Neural cell (in vitro differentiated cells): ENCODE data around the gene NPHP4. TPM values are rescaled to one million over a fixed set of nuclear protein-coding genes. Genes with fewer than 3 reads are reported as not detected.

Experiments
- H2AFZ ChIP-seq: fragments of 200-600, 300-800 bp; sonication (generic), shearing (Covaris generic); 2 replicates; pipeline ENCODE4 v1.6.0; 2014; ENCODE audit warnings: low read depth, mild to moderate bottlenecking, antibody characterized with exemption, low read length, moderate library complexity
- H3F3A ChIP-seq: fragments of 200-600 bp; shearing (Covaris generic); 2 replicates; pipeline ENCODE4 v1.6.1; 2016; ENCODE audit warnings: mild to moderate bottlenecking, moderate library complexity, mixed read lengths, antibody characterized with exemption, low read length; ENCODE audit not compliant: insufficient read depth, poor library complexity, severe bottlenecking
- H3K27ac ChIP-seq: fragments of 200-600, 300-800 bp; sonication (generic), shearing (Covaris generic); 2 replicates; pipeline ENCODE4 v1.5.1; 2014; ENCODE audit warnings: mild to moderate bottlenecking, low read length, moderate library complexity
- H3K27me3 ChIP-seq: fragments of 300-800, 200-600 bp; sonication (generic), shearing (Covaris generic); 2 replicates; pipeline ENCODE4 v1.6.0; 2014; ENCODE audit warnings: mild to moderate bottlenecking, low read depth, low read length, moderate library complexity; ENCODE audit not compliant: insufficient read depth
- H3K36me3 ChIP-seq: fragments of 300-800, 200-600 bp; sonication (generic), shearing (Covaris generic); 2 replicates; pipeline ENCODE4 v1.5.1; 2014; ENCODE audit warnings: mild to moderate bottlenecking, antibody characterized with exemption, low read length, moderate library complexity; ENCODE audit not compliant: insufficient read depth
- H3K4me2 ChIP-seq: fragments of 300-800, 200-600 bp; sonication (generic), shearing (Covaris generic); 2 replicates; pipeline ENCODE4 v1.6.0; 2014; ENCODE audit warnings: mild to moderate bottlenecking, low read length
- H3K4me3 ChIP-seq: fragments of 300-800, 200-600 bp; sonication (generic), shearing (Covaris generic); 2 replicates; pipeline ENCODE4 v1.5.1; 2014; ENCODE audit warnings: mild to moderate bottlenecking, low read length, moderate library complexity
- H3K79me2 ChIP-seq: fragments of 200-600 bp; shearing (Covaris generic); replicated peaks from 2 replicates; pipeline ENCODE4 v1.6.0; 2014; ENCODE audit warnings: mild to moderate bottlenecking, low read length, moderate library complexity; ENCODE audit not compliant: insufficient read depth
- H3K9ac ChIP-seq: fragments of 300-800, 200-600 bp; sonication (generic), shearing (Covaris generic); 2 replicates; pipeline ENCODE4 v1.6.1; 2016; ENCODE audit warnings: mild to moderate bottlenecking, low read length, mixed read lengths
- H3K9me2 ChIP-seq: fragments of 200-600 bp; shearing (Covaris generic); 2 replicates; pipeline ENCODE4 v1.6.1; 2016; ENCODE audit warnings: mild to moderate bottlenecking, low read length, mixed read lengths; ENCODE audit not compliant: insufficient read depth
- H3K9me3 ChIP-seq: fragments of 200-600, 300-800 bp; sonication (generic), shearing (Covaris generic); 2 replicates; pipeline ENCODE4 v1.6.1; 2016; ENCODE audit warnings: mild to moderate bottlenecking, mixed run types, low read length, moderate library complexity, mixed read lengths
- H4K20me1 ChIP-seq: fragments of 200-600 bp; shearing (Covaris generic); 2 replicates; pipeline ENCODE4 v1.6.1; 2016; ENCODE audit warnings: mild to moderate bottlenecking, mixed run types; ENCODE audit not compliant: insufficient read depth
- CTCF ChIP-seq: fragments of 450-650 bp; IDR thresholded peaks from 2 replicates; pipeline ENCODE4 v1.5.1; 2014; ENCODE audit warnings: antibody characterized with exemption, mild to moderate bottlenecking, moderate library complexity; ENCODE audit not compliant: poor library complexity, severe bottlenecking
- EP300 ChIP-seq: fragments of 450-650 bp; conservative IDR thresholded peaks from 2 replicates; pipeline ENCODE4 v1.6.1; 2014; ENCODE audit warnings: antibody characterized with exemption, mild to moderate bottlenecking, moderate library complexity; ENCODE audit not compliant: poor library complexity, severe bottlenecking
- EZH2 ChIP-seq: fragments of 200-600, 300-800 bp; shearing (Covaris generic), sonication (generic); IDR thresholded peaks from 2 replicates; pipeline ENCODE4 v1.6.1; 2014; ENCODE audit warnings: antibody characterized with exemption, low read length, borderline replicate concordance, mild to moderate bottlenecking; ENCODE audit not compliant: insufficient read depth, poor library complexity, severe bottlenecking
- MXI1 ChIP-seq: fragments of 450-650 bp; conservative IDR thresholded peaks from 2 replicates; pipeline ENCODE4 v1.6.1; 2014; ENCODE audit warnings: antibody characterized with exemption, mild to moderate bottlenecking; ENCODE audit not compliant: poor library complexity, severe bottlenecking
- POLR2AphosphoS5 ChIP-seq: IDR thresholded peaks from 2 replicates; pipeline ENCODE4 v1.6.1; 2012
- RAD21 ChIP-seq: fragments of 450-650 bp; conservative IDR thresholded peaks from 2 replicates; pipeline ENCODE4 v1.6.1; 2014; ENCODE audit warnings: antibody characterized with exemption, mild to moderate bottlenecking, moderate library complexity
- REST ChIP-seq: IDR thresholded peaks from 2 replicates; pipeline ENCODE4 v1.6.1; 2012; ENCODE audit warnings: borderline replicate concordance
- SMC3 ChIP-seq: fragments of 450-650 bp; conservative IDR thresholded peaks from 2 replicates; pipeline ENCODE4 v1.6.1; 2014; ENCODE audit warnings: antibody characterized with exemption, mild to moderate bottlenecking, moderate library complexity; ENCODE audit not compliant: poor library complexity
- TAF1 ChIP-seq: IDR thresholded peaks from 2 replicates; pipeline ENCODE4 v1.6.1; 2012; ENCODE audit warnings: low read depth
- polyA plus RNA-seq: library from polyadenylated mRNA; depleted of rRNA; stranded (reverse); fragments of >200 nt; gene quantifications from 2 replicates; pipeline ENCODE4 v1.2.3, GENCODE V29; 2014

NPHP4 gene
- polyA plus RNA-seq, 1 donor from 2014 or later: 17.1 TPM

DNA sequence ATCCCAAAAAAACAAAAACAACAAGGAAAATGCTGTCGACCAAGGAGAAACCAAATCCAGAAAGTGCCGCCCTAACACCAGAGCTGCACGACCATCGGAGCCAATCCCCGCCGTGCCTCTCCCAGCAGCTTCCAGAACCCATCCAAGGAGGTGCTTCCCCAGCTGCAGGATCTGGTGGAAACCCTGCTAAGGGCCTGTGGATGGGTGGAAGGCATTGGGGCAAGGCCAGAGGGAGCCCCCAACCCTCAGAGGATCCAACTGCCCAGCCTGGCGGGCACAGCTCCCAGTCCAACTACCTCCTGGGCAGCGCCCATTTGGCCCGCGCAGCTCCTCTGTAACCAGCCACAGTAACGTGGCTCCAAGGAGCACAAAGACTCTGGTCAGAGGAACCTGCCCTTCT is 81.6 kb downstream of the NPHP4 start:
- no peak overlapping the region for H2AFZ ChIP-seq
- no peak overlapping the region for H3K4me2 ChIP-seq
- H3F3A ChIP-seq: no peaks in the 10 kb centered on the region
- no peaks in the 10 kb centered on the region for H3K9me3 ChIP-seq
- H3K27ac ChIP-seq: no peak overlapping the region
- no peak for TF ChIP-seq POLR2AphosphoS5
- TF ChIP-seq SMC3: no peak
- TF ChIP-seq RAD21: no peak
- TF ChIP-seq REST: no peak
- no peak for TF ChIP-seq CTCF
- no peak for TF ChIP-seq EP300
- no peak for TF ChIP-seq EZH2
- no peak for TF ChIP-seq MXI1
- TF ChIP-seq TAF1: no peak
- no peak overlapping the region for H3K4me3 ChIP-seq
- H3K36me3 ChIP-seq: no peaks in the 10 kb centered on the region
- no peaks in the 10 kb centered on the region for H3K9me2 ChIP-seq
- no peaks in the 10 kb centered on the region for H3K27me3 ChIP-seq
- no peaks in the 10 kb centered on the region for H4K20me1 ChIP-seq
- H3K9ac ChIP-seq: no peak overlapping the region
- no peaks in the 10 kb centered on the region for H3K79me2 ChIP-seq

- no peak overlapping the region for H3K9ac ChIP-seq
- no peaks in the 10 kb centered on the region for H3K79me2 ChIP-seq
- no peaks in the 10 kb centered on the region for H3K9me3 ChIP-seq
- H3K27ac ChIP-seq: no peak overlapping the region
- no peak overlapping the region for H2AFZ ChIP-seq
- H3K27me3 ChIP-seq: no peaks in the 10 kb centered on the region
- H3K4me2 ChIP-seq: no peak overlapping the region
- no peaks in the 10 kb centered on the region for H3K36me3 ChIP-seq
- H3F3A ChIP-seq: no peaks in the 10 kb centered on the region
- H4K20me1 ChIP-seq: no peaks in the 10 kb centered on the region
- TF ChIP-seq RAD21 (no peak), CTCF (no peak), POLR2AphosphoS5 (no peak), MXI1 (no peak), TAF1 (no peak), SMC3 (no peak), EZH2 (no peak), EP300 (no peak), REST (no peak)
- no peak overlapping the region for H3K4me3 ChIP-seq
- H3K9me2 ChIP-seq: no peaks in the 10 kb centered on the region
Observed at GRCh38 chr1:5910276-5910620, 82.0 kb downstream of the NPHP4 start.
